Neuron (in vitro differentiated cells): ENCODE results near the gene OR51L1.

Experiments used
- H2AFZ ChIP-seq: one replicate; pipeline ENCODE4 v1.6.1; 2013; ENCODE audit warnings: low read depth, mild to moderate bottlenecking, inconsistent platforms, low read length, moderate library complexity
- H3K27me3 ChIP-seq: one replicate; pipeline ENCODE4 v1.6.1; 2013; ENCODE audit warnings: low read length; ENCODE audit not compliant: insufficient read depth
- H3K36me3 ChIP-seq: one replicate; pipeline ENCODE4 v1.6.1; 2013; ENCODE audit warnings: low read length; ENCODE audit not compliant: insufficient read depth
- H3K4me1 ChIP-seq: one replicate; pipeline ENCODE4 v1.6.1; 2013; ENCODE audit warnings: low read length; ENCODE audit not compliant: insufficient read depth
- H3K4me3 ChIP-seq: 2 replicates; pipeline ENCODE4 v1.5.1; 2013; ENCODE audit warnings: mild to moderate bottlenecking, low read length, moderate library complexity
- H3K9me3 ChIP-seq: one replicate; pipeline ENCODE4 v1.6.1; 2013; ENCODE audit warnings: low read length

OR51L1 gene

DNA sequence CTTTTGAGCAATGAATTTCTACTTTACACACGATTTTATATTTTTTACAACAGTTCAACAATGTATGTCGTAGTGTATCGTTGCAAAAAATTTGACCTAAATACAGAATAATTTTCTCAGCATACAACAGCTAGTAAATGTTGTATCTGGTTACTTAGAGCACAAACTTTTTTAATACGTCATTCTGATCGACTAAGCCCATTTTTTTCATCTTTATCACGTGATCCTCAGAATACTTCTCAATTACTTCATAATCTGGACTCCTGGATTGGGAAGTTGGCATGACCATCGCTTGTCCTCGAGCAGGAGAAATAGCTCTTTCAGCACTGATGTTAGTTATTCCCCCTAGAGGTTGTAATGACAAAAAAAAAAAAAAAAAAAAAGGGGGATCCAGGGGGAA, 16.6 kb downstream of the OR51L1 start:
- Histone ChIP-seq H3K9me3 (no peaks in the 10 kb centered on the region), H3K27me3 (no peaks in the 10 kb centered on the region), H3K36me3 (no peaks in the 10 kb centered on the region), H2AFZ (no peak overlapping the region), H3K4me1 (no peaks in the 10 kb centered on the region), H3K4me3 (no peak overlapping the region)

DNA sequence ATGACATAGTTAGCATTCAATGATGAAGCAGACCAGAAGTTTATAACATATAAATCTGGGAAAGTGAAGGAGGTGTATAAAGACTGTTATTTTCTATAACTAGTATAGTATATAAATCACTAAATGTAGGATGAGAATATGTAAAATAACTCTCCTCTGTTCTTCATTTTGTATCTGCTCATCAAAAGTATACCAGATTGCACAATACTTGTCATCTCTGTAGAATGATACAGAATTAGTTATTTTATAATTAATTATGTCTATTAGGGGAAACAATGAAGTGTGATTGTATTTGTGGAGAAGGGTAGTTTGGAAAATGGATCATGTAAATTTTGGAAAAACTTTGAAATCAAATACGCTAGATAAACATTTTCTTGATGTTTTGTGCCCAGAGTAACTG, 18.4 kb downstream of the OR51L1 start:
- no peaks in the 10 kb centered on the region for H3K36me3 ChIP-seq

DNA sequence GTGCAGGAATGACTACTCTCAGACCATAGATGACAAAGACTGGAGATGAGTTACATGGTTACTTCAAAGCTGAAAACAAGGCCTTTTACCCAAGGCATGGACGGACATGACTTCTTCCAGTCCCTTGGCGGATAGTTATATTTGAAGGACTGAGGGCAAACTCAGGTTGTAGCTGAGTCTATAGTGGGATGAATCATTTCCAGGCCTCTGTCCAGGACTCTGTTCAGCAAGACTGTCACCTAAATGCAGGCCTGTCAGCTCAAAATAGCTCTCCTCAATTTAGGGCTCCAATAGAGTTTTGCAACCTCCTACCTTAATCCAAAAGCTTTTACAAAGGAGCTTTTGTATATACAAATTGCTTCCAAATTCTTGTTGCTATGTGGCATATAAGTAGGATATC, 27.3 kb downstream of the OR51L1 start:
- H3K36me3 ChIP-seq: no peaks in the 10 kb centered on the region
- no peaks in the 10 kb centered on the region for H3K9me3 ChIP-seq
- no peak overlapping the region for H3K4me3 ChIP-seq
- no peak overlapping the region for H2AFZ ChIP-seq
- H3K4me1 ChIP-seq: no peaks in the 10 kb centered on the region
- H3K27me3 ChIP-seq: no peaks in the 10 kb centered on the region

More for the DNA sequence above, 18.4 kb downstream of the OR51L1 start:
- Histone ChIP-seq H2AFZ (no peak overlapping the region), H3K27me3 (no peaks in the 10 kb centered on the region), H3K9me3 (no peaks in the 10 kb centered on the region), H3K4me1 (no peaks in the 10 kb centered on the region), H3K4me3 (no peak overlapping the region)

DNA sequence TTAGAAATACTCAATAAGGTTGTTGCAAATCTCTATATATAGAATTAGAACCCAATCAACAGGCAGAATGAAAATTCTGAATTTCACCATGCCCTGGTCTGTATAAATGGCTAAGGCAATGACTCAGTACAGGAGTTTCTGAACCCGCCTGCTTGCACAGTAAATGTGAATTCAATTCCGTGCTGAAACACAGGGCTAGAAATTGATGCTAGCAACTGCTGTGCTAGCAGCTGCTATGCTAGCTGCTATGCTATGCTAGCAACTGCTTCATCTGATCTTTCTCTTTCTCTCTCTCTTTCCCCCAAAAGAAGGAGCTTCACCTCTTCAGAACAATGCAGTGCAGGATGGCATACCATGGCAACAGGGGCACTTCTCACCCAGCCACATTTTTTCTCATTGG, 42.0 kb downstream of the OR51L1 start:
- Histone ChIP-seq H3K36me3 (no peaks in the 10 kb centered on the region), H3K4me1 (no peaks in the 10 kb centered on the region), H3K4me3 (no peak overlapping the region), H2AFZ (no peak overlapping the region), H3K9me3 (no peaks in the 10 kb centered on the region), H3K27me3 (no peaks in the 10 kb centered on the region)

DNA sequence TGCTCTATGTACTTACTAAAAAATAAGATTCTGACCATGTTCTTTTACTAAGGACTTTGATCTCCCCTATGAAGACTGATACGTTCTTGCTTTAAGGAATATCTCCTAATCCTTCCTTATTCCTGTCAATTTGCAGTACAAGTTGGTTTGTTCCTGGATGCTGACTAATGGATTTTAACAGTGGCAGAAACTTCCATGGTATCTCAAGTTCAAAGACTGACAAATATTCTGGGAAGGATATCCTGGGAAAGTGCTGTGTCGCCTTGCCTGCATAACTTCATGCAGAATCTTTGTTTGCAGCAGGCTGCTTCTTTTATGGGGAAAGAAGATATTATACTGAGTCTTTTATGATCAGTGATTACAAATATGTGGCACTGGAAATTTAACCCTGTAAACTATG, 43.3 kb downstream of the OR51L1 start:
- H3K9me3 ChIP-seq: no peaks in the 10 kb centered on the region
- H3K4me1 ChIP-seq: no peaks in the 10 kb centered on the region
- no peaks in the 10 kb centered on the region for H3K27me3 ChIP-seq
- H2AFZ ChIP-seq: no peak overlapping the region
- no peaks in the 10 kb centered on the region for H3K36me3 ChIP-seq
- H3K4me3 ChIP-seq: no peak overlapping the region

DNA sequence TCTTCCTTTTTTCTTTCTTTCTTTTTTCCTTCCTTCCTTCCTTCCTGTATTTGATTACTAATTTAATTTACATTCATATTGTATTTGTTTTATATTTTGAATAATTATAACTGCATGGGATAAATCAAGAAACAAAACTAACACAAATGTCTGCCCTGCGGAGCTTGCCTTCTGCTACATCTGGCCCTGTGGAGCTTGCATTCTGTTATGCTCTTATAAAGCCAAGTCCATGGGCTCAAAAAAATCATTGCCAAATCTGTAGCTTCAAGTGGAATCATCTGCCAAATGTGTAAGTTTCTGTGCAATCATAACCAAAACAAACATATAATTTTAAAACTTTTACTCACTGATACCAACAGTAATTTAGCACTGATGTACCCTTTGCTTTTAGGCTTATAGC, 43.7 kb downstream of the OR51L1 start:
- Histone ChIP-seq H3K4me1 (no peaks in the 10 kb centered on the region), H2AFZ (no peak overlapping the region), H3K36me3 (no peaks in the 10 kb centered on the region), H3K9me3 (no peaks in the 10 kb centered on the region), H3K27me3 (no peaks in the 10 kb centered on the region), H3K4me3 (no peak overlapping the region)

DNA sequence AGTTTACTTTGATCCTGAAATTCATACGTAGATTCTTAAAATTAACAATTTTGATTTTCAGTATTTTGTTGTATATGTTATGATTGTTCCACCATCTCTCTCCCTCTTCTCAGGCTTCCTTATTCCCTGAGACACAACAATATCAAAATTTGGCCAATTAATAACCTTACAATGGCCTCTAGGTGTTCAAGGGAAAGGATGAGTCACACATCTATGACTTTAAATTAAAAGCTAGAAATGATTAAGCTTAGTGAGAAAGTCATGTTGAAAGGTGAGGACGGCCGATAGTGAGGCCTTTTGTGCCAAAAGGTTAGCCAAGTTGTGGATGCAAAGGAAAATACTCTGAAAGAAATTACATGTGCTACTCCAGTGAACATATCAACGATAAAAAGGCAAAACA, 46.2 kb downstream of the OR51L1 start:
- no peak overlapping the region for H2AFZ ChIP-seq
- no peaks in the 10 kb centered on the region for H3K9me3 ChIP-seq
- no peak overlapping the region for H3K4me3 ChIP-seq
- H3K4me1 ChIP-seq: no peaks in the 10 kb centered on the region
- no peaks in the 10 kb centered on the region for H3K36me3 ChIP-seq
- H3K27me3 ChIP-seq: no peaks in the 10 kb centered on the region

DNA sequence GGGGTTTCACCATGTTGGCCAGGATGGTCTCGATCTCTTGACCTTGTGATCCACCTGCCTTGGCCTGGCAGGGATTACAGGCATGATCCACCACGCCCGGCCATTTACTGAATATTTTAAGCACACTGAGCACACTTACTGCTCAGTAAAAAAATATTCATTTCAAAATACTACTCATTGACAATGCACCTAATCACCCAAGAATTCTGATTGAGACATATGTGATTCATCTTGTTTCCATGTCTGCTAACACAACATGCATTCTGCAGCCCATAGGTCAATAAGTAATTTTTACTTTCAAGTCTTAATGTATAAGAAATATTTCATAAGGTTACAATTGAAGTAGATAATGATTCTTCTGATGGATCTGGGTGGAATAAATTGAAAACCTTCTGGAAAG, 47.4 kb downstream of the OR51L1 start:
- Histone ChIP-seq H3K4me1 (peaks cover 1% of the 10 kb centered on the region), H2AFZ (no peak overlapping the region), H3K27me3 (no peaks in the 10 kb centered on the region), H3K4me3 (no peak overlapping the region), H3K9me3 (no peaks in the 10 kb centered on the region), H3K36me3 (no peaks in the 10 kb centered on the region)

DNA sequence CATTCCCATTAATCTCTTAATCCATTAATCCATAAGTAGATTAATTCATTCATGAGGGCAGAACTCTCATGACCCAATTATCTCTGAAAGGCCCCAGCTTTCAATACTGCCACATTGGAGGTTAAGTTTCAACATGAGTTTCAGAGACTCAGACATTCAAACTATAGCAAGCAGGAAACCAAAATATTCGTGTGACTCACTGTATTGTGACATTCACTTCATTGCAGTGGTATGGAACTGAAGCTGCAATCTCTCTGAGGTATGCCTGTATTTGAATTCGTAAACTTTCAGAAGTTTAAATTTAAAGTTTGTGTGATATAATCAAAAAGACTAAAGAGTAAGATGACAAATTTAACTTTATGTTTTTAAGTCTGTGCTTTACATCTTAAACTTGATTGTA, 48.7 kb downstream of the OR51L1 start:
- Histone ChIP-seq H3K36me3 (no peaks in the 10 kb centered on the region), H2AFZ (no peak overlapping the region), H3K9me3 (no peaks in the 10 kb centered on the region), H3K27me3 (no peaks in the 10 kb centered on the region), H3K4me1 (peaks cover 1% of the 10 kb centered on the region), H3K4me3 (no peak overlapping the region)

DNA sequence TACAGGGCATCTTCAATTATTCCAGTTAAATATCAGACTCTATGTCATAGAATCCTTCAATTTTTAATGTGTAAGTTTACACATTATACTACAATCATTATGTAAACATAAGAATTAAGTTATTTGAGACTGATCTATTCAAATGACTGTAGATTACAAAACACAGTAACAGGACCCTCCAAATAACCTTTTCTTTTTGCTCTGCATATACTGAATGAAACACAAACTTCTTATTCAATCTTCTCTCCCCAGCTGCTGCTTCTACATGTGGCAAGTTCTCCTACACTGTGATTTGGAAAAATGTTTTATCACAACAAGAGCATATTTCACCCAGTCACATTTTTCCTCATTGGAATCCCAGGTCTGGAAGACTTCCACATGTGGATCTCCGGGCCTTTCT, 51.6 kb downstream of the OR51L1 start, which contains the start of gene OR52J3:
TSS of gene OR52J3 (plus strand) at position 301 of the 400 bp plus-strand sequence. CDS start at position 301, 0 bp downstream.
- Histone ChIP-seq H2AFZ (no peak within 1 kb of the TSS), H3K4me3 (no peak within 1 kb of the TSS)

DNA sequence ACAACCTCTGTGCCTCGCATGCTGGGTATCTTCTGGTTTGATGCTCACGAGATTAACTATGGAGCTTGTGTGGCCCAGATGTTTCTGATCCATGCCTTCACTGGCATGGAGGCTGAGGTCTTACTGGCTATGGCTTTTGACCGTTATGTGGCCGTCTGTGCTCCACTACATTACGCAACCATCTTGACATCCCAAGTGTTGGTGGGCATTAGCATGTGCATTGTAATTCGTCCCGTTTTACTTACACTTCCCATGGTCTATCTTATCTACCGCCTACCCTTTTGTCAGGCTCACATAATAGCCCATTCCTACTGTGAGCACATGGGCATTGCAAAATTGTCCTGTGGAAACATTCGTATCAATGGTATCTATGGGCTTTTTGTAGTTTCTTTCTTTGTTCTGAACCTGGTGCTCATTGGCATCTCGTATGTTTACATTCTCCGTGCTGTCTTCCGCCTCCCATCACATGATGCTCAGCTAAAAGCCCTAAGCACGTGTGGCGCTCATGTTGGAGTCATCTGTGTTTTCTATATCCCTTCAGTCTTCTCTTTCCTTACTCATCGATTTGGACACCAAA, 52.2 kb downstream of the OR51L1 start:
- Histone ChIP-seq H3K9me3 (no peaks in the 10 kb centered on the region), H3K36me3 (no peaks in the 10 kb centered on the region), H3K4me1 (peaks cover 1% of the 10 kb centered on the region), H2AFZ (no peak overlapping the region), H3K27me3 (no peaks in the 10 kb centered on the region), H3K4me3 (no peak overlapping the region)

More for the DNA sequence above, 51.6 kb downstream of the OR51L1 start, which contains the start of gene OR52J3:
- Histone ChIP-seq H3K36me3 (no peaks in the 10 kb centered on the region), H3K9me3 (no peaks in the 10 kb centered on the region), H3K27me3 (no peaks in the 10 kb centered on the region), H3K4me1 (peaks cover 1% of the 10 kb centered on the region)
